ENCODE measurements around the gene SULT1E1.

Gene SULT1E1, protein sequence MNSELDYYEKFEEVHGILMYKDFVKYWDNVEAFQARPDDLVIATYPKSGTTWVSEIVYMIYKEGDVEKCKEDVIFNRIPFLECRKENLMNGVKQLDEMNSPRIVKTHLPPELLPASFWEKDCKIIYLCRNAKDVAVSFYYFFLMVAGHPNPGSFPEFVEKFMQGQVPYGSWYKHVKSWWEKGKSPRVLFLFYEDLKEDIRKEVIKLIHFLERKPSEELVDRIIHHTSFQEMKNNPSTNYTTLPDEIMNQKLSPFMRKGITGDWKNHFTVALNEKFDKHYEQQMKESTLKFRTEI

DNA sequence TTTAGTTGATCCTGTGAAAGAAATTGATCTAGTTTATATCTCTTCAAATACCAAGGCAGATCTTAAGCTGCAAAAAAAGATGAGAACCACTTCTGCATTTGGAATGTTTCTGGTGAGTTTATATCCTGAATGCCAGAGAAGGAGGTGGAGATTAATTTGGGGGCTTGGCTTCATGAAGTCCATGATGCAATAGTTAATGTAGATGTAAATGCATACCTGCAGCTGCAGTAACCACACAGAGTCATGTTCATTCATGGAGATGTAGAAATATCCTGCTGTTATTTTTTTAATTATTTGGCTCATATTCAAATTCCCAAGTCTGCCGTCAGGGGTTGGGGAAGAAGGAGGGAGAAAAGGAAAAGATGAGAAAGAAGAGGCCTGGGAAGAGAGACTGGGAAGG, at the start of gene SULT1E1:
Gene SULT1E1, minus strand, starts transcription at position 94 of the 400 bp plus-strand sequence. CDS start 2,501 bp downstream, outside the sequence.
- Histone ChIP-seq H3K36me3 (ENCODE audit: insufficient read depth, low read length) (no peaks in the 10 kb centered on the region), H3K9me3 (ENCODE audit: low read depth, low read length) (no peaks in the 10 kb centered on the region), H3K9ac (ENCODE audit: insufficient read length) (no peak within 1 kb of the TSS), H3K4me3 (peak within 1 kb of the TSS; percentile 48), H3K27ac (no peak within 1 kb of the TSS)
- no peak for TF ChIP-seq EZH2 (IDR thresholded peaks at IDR 0.05)
- no peak for TF ChIP-seq FOXP2 (optimal IDR thresholded peaks at IDR 0.05; ENCODE audit: control extremely low read depth, extremely low read length, insufficient read depth)
- no peak for TF ChIP-seq POLR2AphosphoS5 (IDR thresholded peaks at IDR 0.05; ENCODE audit: borderline replicate concordance, low read depth, low read length)
- peak; percentile 53 for DNase-seq (ENCODE audit: low read depth, low spot score)

DNA sequence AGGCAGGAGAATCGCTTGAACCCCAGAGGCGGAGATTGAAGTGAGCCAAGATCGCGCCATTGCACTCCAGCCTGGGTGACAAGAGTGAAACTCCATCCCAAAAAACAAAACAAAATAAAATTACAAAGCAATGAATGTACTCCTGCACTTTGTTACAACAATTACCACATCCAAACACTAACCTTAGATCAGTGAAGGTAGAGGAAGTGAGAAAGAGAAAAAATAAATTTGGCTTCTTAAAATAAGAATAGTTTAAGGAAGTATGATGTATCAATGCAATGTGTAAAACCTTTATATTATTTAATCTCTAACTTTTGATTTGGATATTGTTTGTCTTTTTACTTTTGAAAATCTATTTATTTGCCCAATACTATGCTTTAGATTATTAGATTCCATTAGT, 49.2 kb upstream of the SULT1E1 start:
- H3K9me3 ChIP-seq (ENCODE audit: low read depth, low read length), result no peaks in the 10 kb centered on the region
- no peak overlapping the region for H3K9ac ChIP-seq (ENCODE audit: insufficient read length)
- no peak for DNase-seq (ENCODE audit: low read depth, low spot score)
- TF ChIP-seq POLR2AphosphoS5 (IDR thresholded peaks at IDR 0.05; ENCODE audit: borderline replicate concordance, low read depth, low read length), result no peak
- no peak for TF ChIP-seq EZH2 (IDR thresholded peaks at IDR 0.05)
- TF ChIP-seq FOXP2 (optimal IDR thresholded peaks at IDR 0.05; ENCODE audit: control extremely low read depth, extremely low read length, insufficient read depth), result no peak
- no peak overlapping the region for H3K4me3 ChIP-seq
- no peaks in the 10 kb centered on the region for H3K36me3 ChIP-seq (ENCODE audit: insufficient read depth, low read length)
- H3K27ac ChIP-seq, result no peak overlapping the region

DNA sequence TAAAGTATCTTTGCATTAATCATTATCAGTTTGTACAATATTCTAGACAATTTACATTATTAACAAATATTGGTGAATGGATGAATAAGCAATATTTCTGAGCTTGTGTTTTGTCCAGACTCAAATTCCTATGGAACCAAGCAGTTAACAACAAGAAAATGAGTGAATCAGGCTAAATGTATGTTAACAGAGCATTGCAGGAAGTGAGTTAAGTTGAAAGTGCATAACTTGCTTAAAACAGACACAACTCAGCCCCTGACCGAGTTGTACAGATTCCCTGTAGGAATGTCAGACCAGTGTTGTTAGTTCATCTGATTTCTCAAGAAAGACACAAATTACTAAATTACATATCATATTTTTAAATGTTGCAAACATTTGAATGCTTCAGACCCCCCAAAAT, 47.2 kb upstream of the SULT1E1 start:
- no peak overlapping the region for H3K9ac ChIP-seq (ENCODE audit: insufficient read length)
- no peaks in the 10 kb centered on the region for H3K36me3 ChIP-seq (ENCODE audit: insufficient read depth, low read length)
- no peak overlapping the region for H3K4me3 ChIP-seq
- DNase-seq (ENCODE audit: low read depth, low spot score), result no peak
- no peaks in the 10 kb centered on the region for H3K9me3 ChIP-seq (ENCODE audit: low read depth, low read length)
- TF ChIP-seq EZH2 (IDR thresholded peaks at IDR 0.05), result no peak
- TF ChIP-seq POLR2AphosphoS5 (IDR thresholded peaks at IDR 0.05; ENCODE audit: borderline replicate concordance, low read depth, low read length), result no peak
- TF ChIP-seq FOXP2 (optimal IDR thresholded peaks at IDR 0.05; ENCODE audit: control extremely low read depth, extremely low read length, insufficient read depth), result no peak
- no peak overlapping the region for H3K27ac ChIP-seq

DNA sequence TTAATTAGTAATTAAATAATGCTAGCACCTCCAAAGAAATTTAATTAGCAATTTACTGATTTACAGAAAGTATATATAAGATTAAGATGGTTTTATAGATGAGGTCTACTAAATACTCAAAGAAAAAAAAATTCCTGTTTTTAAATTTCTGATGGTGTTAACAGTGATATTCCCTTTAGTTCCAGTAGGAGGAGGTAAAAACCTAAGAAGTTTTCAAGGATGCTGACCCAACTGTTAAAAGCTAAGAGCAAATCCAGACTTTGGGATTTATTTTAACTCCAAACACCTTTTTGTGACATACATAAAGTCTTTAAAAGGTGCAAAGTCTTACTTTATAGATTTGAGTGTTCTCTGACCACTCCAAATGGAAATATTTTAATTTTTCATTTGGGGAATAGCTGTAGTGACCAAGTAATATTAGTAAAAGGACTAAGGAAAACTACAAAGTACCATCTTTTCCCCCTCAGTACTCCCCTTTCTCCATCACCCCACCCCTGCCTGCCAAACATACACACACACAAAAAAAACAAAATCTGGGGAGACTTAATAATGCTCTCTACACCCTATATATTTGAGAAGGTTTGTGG, 36.7 kb upstream of the SULT1E1 start:
- Histone ChIP-seq H3K4me3 (no peak overlapping the region), H3K27ac (no peak overlapping the region), H3K36me3 (ENCODE audit: insufficient read depth, low read length) (no peaks in the 10 kb centered on the region), H3K9ac (ENCODE audit: insufficient read length) (no peak overlapping the region), H3K9me3 (ENCODE audit: low read depth, low read length) (no peaks in the 10 kb centered on the region)
- TF ChIP-seq POLR2AphosphoS5 (IDR thresholded peaks at IDR 0.05; ENCODE audit: borderline replicate concordance, low read depth, low read length) (no peak), FOXP2 (optimal IDR thresholded peaks at IDR 0.05; ENCODE audit: control extremely low read depth, extremely low read length, insufficient read depth) (no peak), EZH2 (IDR thresholded peaks at IDR 0.05) (no peak)
- peak; percentile 8 for DNase-seq (ENCODE audit: low read depth, low spot score)

DNA sequence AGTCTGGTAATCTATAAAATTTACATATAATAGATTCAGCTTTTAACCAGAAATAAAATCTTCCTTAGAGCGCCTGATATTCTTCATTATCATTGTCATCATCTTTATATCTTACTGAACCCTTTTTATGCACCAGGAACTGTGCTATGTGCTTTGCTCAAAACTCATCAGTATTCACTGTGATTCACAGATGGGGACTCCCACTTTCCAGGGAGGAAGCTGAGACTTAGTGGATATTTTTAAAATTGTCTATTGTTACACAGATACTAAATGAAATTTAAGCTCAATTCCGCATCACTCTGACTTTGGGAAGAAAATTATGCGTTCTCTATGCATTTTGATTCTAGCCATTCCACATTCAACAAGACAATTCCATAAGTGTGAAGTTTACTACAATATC, 34.8 kb upstream of the SULT1E1 start:
- H3K27ac ChIP-seq, result no peak overlapping the region
- no peak overlapping the region for H3K4me3 ChIP-seq
- H3K9ac ChIP-seq (ENCODE audit: insufficient read length), result no peak overlapping the region
- H3K36me3 ChIP-seq (ENCODE audit: insufficient read depth, low read length), result no peaks in the 10 kb centered on the region
- no peak for DNase-seq (ENCODE audit: low read depth, low spot score)
- H3K9me3 ChIP-seq (ENCODE audit: low read depth, low read length), result no peaks in the 10 kb centered on the region
- TF ChIP-seq FOXP2 (optimal IDR thresholded peaks at IDR 0.05; ENCODE audit: control extremely low read depth, extremely low read length, insufficient read depth) (no peak), EZH2 (IDR thresholded peaks at IDR 0.05) (no peak), POLR2AphosphoS5 (IDR thresholded peaks at IDR 0.05; ENCODE audit: borderline replicate concordance, low read depth, low read length) (no peak)

DNA sequence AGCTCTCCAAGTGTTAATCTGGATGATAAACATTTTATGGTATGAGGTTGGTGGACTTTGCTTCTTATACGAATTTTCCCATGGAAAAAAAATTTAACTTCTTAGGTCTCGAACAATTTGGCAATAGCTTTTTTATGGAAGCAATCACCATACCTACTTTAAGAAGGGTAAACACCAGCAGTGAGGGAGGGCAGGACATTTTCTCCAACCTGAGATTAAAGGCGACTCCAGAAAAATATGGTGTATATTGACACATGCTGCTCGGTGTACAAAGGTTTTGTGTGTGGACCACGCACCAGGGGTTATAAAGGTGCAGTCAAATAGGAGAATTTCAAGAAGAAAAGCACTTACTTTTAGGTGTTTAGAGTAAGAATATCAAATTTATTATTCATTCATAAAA, 34.2 kb upstream of the SULT1E1 start:
- TF ChIP-seq POLR2AphosphoS5 (IDR thresholded peaks at IDR 0.05; ENCODE audit: borderline replicate concordance, low read depth, low read length), result no peak
- TF ChIP-seq EZH2 (IDR thresholded peaks at IDR 0.05), result no peak
- TF ChIP-seq FOXP2 (optimal IDR thresholded peaks at IDR 0.05; ENCODE audit: control extremely low read depth, extremely low read length, insufficient read depth), result no peak
- no peaks in the 10 kb centered on the region for H3K9me3 ChIP-seq (ENCODE audit: low read depth, low read length)
- no peaks in the 10 kb centered on the region for H3K36me3 ChIP-seq (ENCODE audit: insufficient read depth, low read length)
- no peak overlapping the region for H3K9ac ChIP-seq (ENCODE audit: insufficient read length)
- no peak for DNase-seq (ENCODE audit: low read depth, low spot score)
- no peak overlapping the region for H3K27ac ChIP-seq
- no peak overlapping the region for H3K4me3 ChIP-seq

DNA sequence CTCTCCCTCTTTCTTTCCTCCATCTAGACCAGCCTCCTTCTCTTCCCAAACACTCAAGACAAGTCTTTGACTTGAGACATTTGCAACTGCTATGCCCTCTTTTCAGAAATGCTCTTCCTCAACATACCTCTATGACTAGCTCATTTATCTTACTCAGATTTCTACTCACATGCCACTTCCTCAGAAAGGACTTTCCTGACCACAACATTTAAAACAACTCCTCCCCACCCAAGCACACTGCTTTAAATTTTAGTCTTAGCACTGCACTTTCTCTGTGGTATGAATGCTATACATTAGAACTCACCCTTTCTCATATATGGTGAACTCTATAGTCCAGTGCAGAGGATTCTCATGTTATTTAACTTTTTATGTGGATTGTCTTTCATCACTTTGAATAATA, 28.4 kb upstream of the SULT1E1 start:
- no peak overlapping the region for H3K9ac ChIP-seq (ENCODE audit: insufficient read length)
- no peaks in the 10 kb centered on the region for H3K9me3 ChIP-seq (ENCODE audit: low read depth, low read length)
- no peak for TF ChIP-seq FOXP2 (optimal IDR thresholded peaks at IDR 0.05; ENCODE audit: control extremely low read depth, extremely low read length, insufficient read depth)
- H3K4me3 ChIP-seq, result no peak overlapping the region
- no peaks in the 10 kb centered on the region for H3K36me3 ChIP-seq (ENCODE audit: insufficient read depth, low read length)
- no peak overlapping the region for H3K27ac ChIP-seq
- DNase-seq (ENCODE audit: low read depth, low spot score), result no peak

DNA sequence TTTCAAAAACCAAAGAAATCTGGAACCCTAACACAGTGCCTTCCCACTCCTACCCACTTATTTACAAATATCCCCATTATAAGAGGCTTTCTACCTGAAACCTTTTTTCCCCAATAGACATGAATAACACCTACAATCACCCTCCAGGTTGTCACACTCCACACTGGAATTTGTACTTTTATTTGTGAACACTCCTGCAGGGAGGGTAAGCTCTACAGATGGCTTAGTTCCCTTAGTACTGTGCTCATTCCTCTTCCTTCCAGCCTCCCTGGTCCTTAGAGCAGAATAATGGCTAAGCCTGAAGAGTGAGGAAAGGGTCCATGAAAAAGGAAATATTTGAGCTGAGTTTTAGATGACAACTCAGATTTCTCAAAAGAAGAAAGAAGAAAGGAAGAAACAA, 22.2 kb upstream of the SULT1E1 start:
- no peak for DNase-seq (ENCODE audit: low read depth, low spot score)
- TF ChIP-seq FOXP2 (optimal IDR thresholded peaks at IDR 0.05; ENCODE audit: control extremely low read depth, extremely low read length, insufficient read depth) (no peak), POLR2AphosphoS5 (IDR thresholded peaks at IDR 0.05; ENCODE audit: borderline replicate concordance, low read depth, low read length) (no peak), EZH2 (IDR thresholded peaks at IDR 0.05) (no peak)

More for the DNA sequence above, 22.2 kb upstream of the SULT1E1 start:
- no peaks in the 10 kb centered on the region for H3K36me3 ChIP-seq (ENCODE audit: insufficient read depth, low read length)
- H3K4me3 ChIP-seq, result no peak overlapping the region
- no peak overlapping the region for H3K9ac ChIP-seq (ENCODE audit: insufficient read length)
- no peaks in the 10 kb centered on the region for H3K9me3 ChIP-seq (ENCODE audit: low read depth, low read length)
- H3K27ac ChIP-seq, result no peak overlapping the region

All from SK-N-MC (cell line).